ENCODE data around the gene CENPP.

Gene CENPP

GRCh38 chr9:92349771-92350739 lies 24.3 kb downstream of the CENPP start:
- H3K36me3 ChIP-seq (ENCODE audit: insufficient read depth, low read length): peaks cover 14% of the 10 kb centered on the region
- H3K4me3 ChIP-seq: peak overlapping the region; percentile 69
- TF ChIP-seq POLR2AphosphoS5 (IDR thresholded peaks at IDR 0.05; ENCODE audit: borderline replicate concordance, low read depth, low read length) (no peak), EZH2 (IDR thresholded peaks at IDR 0.05) (no peak), FOXP2 (optimal IDR thresholded peaks at IDR 0.05; ENCODE audit: control extremely low read depth, extremely low read length, insufficient read depth) (no peak)
- no peaks in the 10 kb centered on the region for H3K9me3 ChIP-seq (ENCODE audit: low read depth, low read length)
- peak overlapping the region; percentile 99 for H3K27ac ChIP-seq
- peak; percentile 48 for DNase-seq (ENCODE audit: low read depth, low spot score)
- H3K9ac ChIP-seq (ENCODE audit: insufficient read length): peak overlapping the region; percentile 69

GRCh38 chr9:92350740-92351133 lies 25.0 kb downstream of the CENPP start:
- Histone ChIP-seq H3K4me3 (peak overlapping the region; percentile 69), H3K9me3 (ENCODE audit: low read depth, low read length) (no peaks in the 10 kb centered on the region), H3K9ac (ENCODE audit: insufficient read length) (peak overlapping the region; percentile 69), H3K36me3 (ENCODE audit: insufficient read depth, low read length) (peaks cover 14% of the 10 kb centered on the region), H3K27ac (peak overlapping the region; percentile 99)
- DNase-seq (ENCODE audit: low read depth, low spot score): no peak
- TF ChIP-seq FOXP2 (optimal IDR thresholded peaks at IDR 0.05; ENCODE audit: control extremely low read depth, extremely low read length, insufficient read depth): no peak
- no peak for TF ChIP-seq POLR2AphosphoS5 (IDR thresholded peaks at IDR 0.05; ENCODE audit: borderline replicate concordance, low read depth, low read length)
- no peak for TF ChIP-seq EZH2 (IDR thresholded peaks at IDR 0.05)

- Histone ChIP-seq H3K9me3 (ENCODE audit: low read depth, low read length) (0 out of 2 replicates have a peak, but pooled peaks cover 2% of the 10 kb centered on the region), H3K4me3 (no peak overlapping the region), H3K9ac (ENCODE audit: insufficient read length) (no peak overlapping the region), H3K27ac (no peak overlapping the region), H3K36me3 (ENCODE audit: insufficient read depth, low read length) (peaks cover 13% of the 10 kb centered on the region)
- DNase-seq (ENCODE audit: low read depth, low spot score): no peak
- TF ChIP-seq FOXP2 (optimal IDR thresholded peaks at IDR 0.05; ENCODE audit: control extremely low read depth, extremely low read length, insufficient read depth) (no peak), POLR2AphosphoS5 (IDR thresholded peaks at IDR 0.05; ENCODE audit: borderline replicate concordance, low read depth, low read length) (no peak), EZH2 (IDR thresholded peaks at IDR 0.05) (no peak)
Measured at GRCh38 chr9:92353051-92353450, 27.3 kb downstream of the CENPP start.

DNA sequence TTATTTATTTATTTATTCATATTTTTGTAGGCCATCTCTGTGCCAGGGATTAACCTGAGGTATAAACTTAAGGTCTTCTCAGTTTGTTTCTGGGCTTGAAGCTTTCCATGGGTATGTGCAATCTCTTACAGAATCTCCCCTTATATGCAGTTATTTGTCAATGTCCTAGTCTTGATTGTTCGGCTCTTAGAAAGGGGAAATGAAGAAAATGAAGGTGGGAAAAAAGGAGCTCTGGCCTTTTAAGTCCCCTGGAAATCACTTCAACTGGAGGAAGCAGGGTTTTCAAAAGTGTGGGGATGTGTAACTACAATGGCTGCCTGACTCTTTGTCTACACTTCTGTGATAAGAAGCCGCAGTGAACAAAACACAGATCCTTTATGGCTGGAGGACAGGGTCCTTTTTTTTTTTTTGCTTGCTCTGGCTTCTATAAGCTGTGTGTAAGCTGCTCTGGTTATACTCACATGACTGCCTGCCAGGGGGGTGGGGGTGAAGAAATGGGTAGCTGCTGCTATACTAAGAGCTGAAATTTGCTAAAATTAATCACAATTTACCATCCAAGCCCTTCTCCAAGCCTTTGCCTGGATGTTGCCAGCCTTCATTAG lies 33.7 kb downstream of the CENPP start:
- Histone ChIP-seq H3K9ac (ENCODE audit: insufficient read length) (no peak overlapping the region), H3K36me3 (ENCODE audit: insufficient read depth, low read length) (peaks cover 11% of the 10 kb centered on the region), H3K9me3 (ENCODE audit: low read depth, low read length) (peaks cover 7% of the 10 kb centered on the region; the same call in 1 of the 2 replicates), H3K27ac (0 out of 2 replicates have a peak overlapping the region, but pooled peaks have one; percentile 26), H3K4me3 (no peak overlapping the region)
- TF ChIP-seq POLR2AphosphoS5 (IDR thresholded peaks at IDR 0.05; ENCODE audit: borderline replicate concordance, low read depth, low read length): no peak
- no peak for TF ChIP-seq EZH2 (IDR thresholded peaks at IDR 0.05)
- no peak for TF ChIP-seq FOXP2 (optimal IDR thresholded peaks at IDR 0.05; ENCODE audit: control extremely low read depth, extremely low read length, insufficient read depth)
- no peak for DNase-seq (ENCODE audit: low read depth, low spot score)

- Histone ChIP-seq H3K36me3 (ENCODE audit: insufficient read depth, low read length) (peaks cover 11% of the 10 kb centered on the region), H3K9ac (ENCODE audit: insufficient read length) (no peak overlapping the region), H3K4me3 (no peak overlapping the region), H3K27ac (no peak overlapping the region), H3K9me3 (ENCODE audit: low read depth, low read length) (peaks cover 7% of the 10 kb centered on the region; the same call in 1 of the 2 replicates)
- TF ChIP-seq EZH2 (IDR thresholded peaks at IDR 0.05): no peak
- no peak for TF ChIP-seq FOXP2 (optimal IDR thresholded peaks at IDR 0.05; ENCODE audit: control extremely low read depth, extremely low read length, insufficient read depth)
- TF ChIP-seq POLR2AphosphoS5 (IDR thresholded peaks at IDR 0.05; ENCODE audit: borderline replicate concordance, low read depth, low read length): no peak
- DNase-seq (ENCODE audit: low read depth, low spot score): no peak
Measured at GRCh38 chr9:92360083-92360482, 34.3 kb downstream of the CENPP start.

DNA sequence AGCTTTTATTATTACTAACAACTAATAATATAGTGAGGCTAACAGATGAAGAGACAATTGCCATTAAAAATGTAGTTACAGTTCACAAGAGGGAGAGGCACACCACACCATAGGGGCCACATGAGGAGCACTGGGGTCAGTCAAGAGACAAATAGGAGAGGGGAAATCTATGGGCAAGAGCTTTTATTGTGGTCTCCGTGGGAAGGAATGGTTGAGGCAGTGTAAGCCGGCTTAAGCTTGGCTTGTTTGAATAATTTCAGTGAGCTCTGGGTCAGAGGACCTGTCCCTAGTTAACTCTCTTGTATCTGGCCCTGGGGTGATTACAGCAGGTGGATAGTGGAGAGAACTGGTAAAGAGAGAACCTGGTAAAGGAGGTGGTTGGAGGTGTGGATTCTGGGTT lies 43.3 kb downstream of the CENPP start:
- H3K9ac ChIP-seq (ENCODE audit: insufficient read length): no peak overlapping the region
- no peak overlapping the region for H3K4me3 ChIP-seq
- 0 out of 2 replicates have a peak, but pooled peaks cover 5% of the 10 kb centered on the region for H3K36me3 ChIP-seq (ENCODE audit: insufficient read depth, low read length)
- no peak overlapping the region for H3K27ac ChIP-seq
- TF ChIP-seq EZH2 (IDR thresholded peaks at IDR 0.05) (no peak), FOXP2 (optimal IDR thresholded peaks at IDR 0.05; ENCODE audit: control extremely low read depth, extremely low read length, insufficient read depth) (no peak), POLR2AphosphoS5 (IDR thresholded peaks at IDR 0.05; ENCODE audit: borderline replicate concordance, low read depth, low read length) (no peak)
- no peaks in the 10 kb centered on the region for H3K9me3 ChIP-seq (ENCODE audit: low read depth, low read length)
- DNase-seq (ENCODE audit: low read depth, low spot score): no peak

- DNase-seq (ENCODE audit: low read depth, low spot score): no peak
- no peak overlapping the region for H3K27ac ChIP-seq
- H3K9ac ChIP-seq (ENCODE audit: insufficient read length): no peak overlapping the region
- H3K9me3 ChIP-seq (ENCODE audit: low read depth, low read length): no peaks in the 10 kb centered on the region
- H3K4me3 ChIP-seq: no peak overlapping the region
- no peaks in the 10 kb centered on the region for H3K36me3 ChIP-seq (ENCODE audit: insufficient read depth, low read length)
- TF ChIP-seq POLR2AphosphoS5 (IDR thresholded peaks at IDR 0.05; ENCODE audit: borderline replicate concordance, low read depth, low read length) (no peak), FOXP2 (optimal IDR thresholded peaks at IDR 0.05; ENCODE audit: control extremely low read depth, extremely low read length, insufficient read depth) (no peak)
Measured at GRCh38 chr9:92373167-92373566, 47.4 kb downstream of the CENPP start.

GRCh38 chr9:92377876-92378275 lies 52.1 kb downstream of the CENPP start:
- Histone ChIP-seq H3K36me3 (ENCODE audit: insufficient read depth, low read length) (no peaks in the 10 kb centered on the region), H3K9ac (ENCODE audit: insufficient read length) (no peak overlapping the region), H3K4me3 (no peak overlapping the region), H3K9me3 (ENCODE audit: low read depth, low read length) (no peaks in the 10 kb centered on the region), H3K27ac (no peak overlapping the region)
- no peak for DNase-seq (ENCODE audit: low read depth, low spot score)
- TF ChIP-seq EZH2 (IDR thresholded peaks at IDR 0.05) (no peak), POLR2AphosphoS5 (IDR thresholded peaks at IDR 0.05; ENCODE audit: borderline replicate concordance, low read depth, low read length) (no peak), FOXP2 (optimal IDR thresholded peaks at IDR 0.05; ENCODE audit: control extremely low read depth, extremely low read length, insufficient read depth) (no peak)

Data from SK-N-MC (cell line).